ENCODE data around the gene PRMT5.

DNA sequence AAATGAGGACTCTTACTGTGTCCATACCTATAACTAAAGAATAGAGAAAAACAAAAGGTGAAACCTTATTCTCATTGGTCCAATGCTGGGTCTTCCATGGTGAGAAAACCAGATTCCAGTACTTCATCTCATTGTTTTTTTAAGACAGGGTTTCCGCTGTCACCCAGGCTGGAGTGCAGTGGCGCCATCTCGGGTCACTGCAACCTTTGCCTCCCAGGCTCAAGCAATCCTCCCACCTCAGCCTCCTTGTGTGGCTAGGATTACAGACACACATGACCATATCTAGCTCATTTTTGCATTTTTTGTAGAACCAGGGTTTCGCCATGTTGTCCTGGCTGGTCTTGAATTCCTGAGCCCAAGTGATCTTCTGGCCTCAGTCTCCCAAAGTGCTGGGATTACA is 23.5 kb downstream of the PRMT5 start:
- TF ChIP-seq, protein P1, sequence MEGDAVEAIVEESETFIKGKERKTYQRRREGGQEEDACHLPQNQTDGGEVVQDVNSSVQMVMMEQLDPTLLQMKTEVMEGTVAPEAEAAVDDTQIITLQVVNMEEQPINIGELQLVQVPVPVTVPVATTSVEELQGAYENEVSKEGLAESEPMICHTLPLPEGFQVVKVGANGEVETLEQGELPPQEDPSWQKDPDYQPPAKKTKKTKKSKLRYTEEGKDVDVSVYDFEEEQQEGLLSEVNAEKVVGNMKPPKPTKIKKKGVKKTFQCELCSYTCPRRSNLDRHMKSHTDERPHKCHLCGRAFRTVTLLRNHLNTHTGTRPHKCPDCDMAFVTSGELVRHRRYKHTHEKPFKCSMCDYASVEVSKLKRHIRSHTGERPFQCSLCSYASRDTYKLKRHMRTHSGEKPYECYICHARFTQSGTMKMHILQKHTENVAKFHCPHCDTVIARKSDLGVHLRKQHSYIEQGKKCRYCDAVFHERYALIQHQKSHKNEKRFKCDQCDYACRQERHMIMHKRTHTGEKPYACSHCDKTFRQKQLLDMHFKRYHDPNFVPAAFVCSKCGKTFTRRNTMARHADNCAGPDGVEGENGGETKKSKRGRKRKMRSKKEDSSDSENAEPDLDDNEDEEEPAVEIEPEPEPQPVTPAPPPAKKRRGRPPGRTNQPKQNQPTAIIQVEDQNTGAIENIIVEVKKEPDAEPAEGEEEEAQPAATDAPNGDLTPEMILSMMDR (IDR thresholded peaks at IDR 0.05), result no peak
- no peak for TF ChIP-seq POLR2A (IDR thresholded peaks at IDR 0.05)
